ENCODE measurements around the gene DCBLD2. TPM values are rescaled to one million over a fixed set of nuclear protein-coding genes. Genes with fewer than 3 reads are reported as not detected.

DCBLD2 gene
- total and polyA plus RNA-seq, 2 donors (not counting 3 experiments of a cell fraction or from before 2014, with no cell fraction given) = 28.7 to 77.3 TPM

DNA sequence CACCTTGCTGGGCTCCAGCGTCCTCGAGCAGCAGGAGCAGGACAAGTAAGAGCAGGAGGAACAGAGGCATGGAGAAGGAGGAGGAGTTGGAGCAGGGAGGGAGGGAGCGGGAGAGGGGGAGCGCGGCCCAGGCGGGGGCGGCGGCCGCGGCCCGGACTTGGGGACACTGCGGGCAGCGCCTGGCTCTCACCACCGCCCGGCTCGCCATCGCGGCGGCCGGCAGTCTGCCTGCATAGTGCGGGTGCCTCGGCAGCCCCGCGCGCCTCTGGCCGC is 440 bp downstream of the DCBLD2 start:
- peak overlapping the region; percentile 77 to 93 (median 92) for H3K4me3 ChIP-seq (replicated peaks in 1 of 3; ENCODE audit: insufficient read depth in 1 of 3, low read depth in 1 of 3, low read length in 3 of 3)
- H3K9ac ChIP-seq (replicated peaks; ENCODE audit: extremely low read depth, insufficient read depth, low read length) = peak overlapping the region; percentile 95
- no peak for FAIRE-seq
- H2AFZ ChIP-seq (ENCODE audit: low read depth, low read length) = peak overlapping the region; percentile 66
- peak overlapping the region; percentile 88 for H3K27ac ChIP-seq (ENCODE audit: insufficient read depth, low read depth, low read length)
- intact Hi-C loops (cut with micrococcal nuclease) (loop anchor here (1.0 to 10.0 kb wide), 6 partner anchors 21 to 306 kb away; partner anchors contain the start of gene CPOX), dilution Hi-C loops (cut with MboI; ENCODE audit: extremely low pct_ligation_motif_present, low sequenced_read_pairs) (no loop called here)
- BruUV-seq (replicated peaks) = no TSS peak
- H3K4me2 ChIP-seq (ENCODE audit: insufficient read depth, low read length) = peak overlapping the region; percentile 80
- ChIA-PET POLR2A (interaction anchor here (1.1 to 1.6 kb wide), 4 partner anchors 7 to 85 kb away, joined by 4 to 9 read pairs (median 8); no protein-coding TSS in a partner anchor), CTCF (interaction anchor here (1.0 to 2.8 kb wide), 6 partner anchors 15 to 92 kb away, joined by 3 to 32 read pairs (median 3); no protein-coding TSS in a partner anchor)
- peaks cover 38% of the 10 kb centered on the region for H3K4me1 ChIP-seq (ENCODE audit: control insufficient read depth, extremely low read depth, insufficient read depth, low read length)
- TF ChIP-seq, protein P1, sequence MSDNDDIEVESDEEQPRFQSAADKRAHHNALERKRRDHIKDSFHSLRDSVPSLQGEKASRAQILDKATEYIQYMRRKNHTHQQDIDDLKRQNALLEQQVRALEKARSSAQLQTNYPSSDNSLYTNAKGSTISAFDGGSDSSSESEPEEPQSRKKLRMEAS (IDR thresholded peaks at IDR 0.05; ENCODE audit: insufficient read depth, insufficient read length) = no peak
- TF ChIP-seq EZH2 (IDR thresholded peaks at IDR 0.05; ENCODE audit: borderline replicate concordance, low read depth, low read length, severe bottlenecking) = no peak
- no peak for TF ChIP-seq FOS (IDR thresholded peaks at IDR 0.05; ENCODE audit: borderline replicate concordance, insufficient read depth, low read length)
- TF ChIP-seq, protein P2, sequence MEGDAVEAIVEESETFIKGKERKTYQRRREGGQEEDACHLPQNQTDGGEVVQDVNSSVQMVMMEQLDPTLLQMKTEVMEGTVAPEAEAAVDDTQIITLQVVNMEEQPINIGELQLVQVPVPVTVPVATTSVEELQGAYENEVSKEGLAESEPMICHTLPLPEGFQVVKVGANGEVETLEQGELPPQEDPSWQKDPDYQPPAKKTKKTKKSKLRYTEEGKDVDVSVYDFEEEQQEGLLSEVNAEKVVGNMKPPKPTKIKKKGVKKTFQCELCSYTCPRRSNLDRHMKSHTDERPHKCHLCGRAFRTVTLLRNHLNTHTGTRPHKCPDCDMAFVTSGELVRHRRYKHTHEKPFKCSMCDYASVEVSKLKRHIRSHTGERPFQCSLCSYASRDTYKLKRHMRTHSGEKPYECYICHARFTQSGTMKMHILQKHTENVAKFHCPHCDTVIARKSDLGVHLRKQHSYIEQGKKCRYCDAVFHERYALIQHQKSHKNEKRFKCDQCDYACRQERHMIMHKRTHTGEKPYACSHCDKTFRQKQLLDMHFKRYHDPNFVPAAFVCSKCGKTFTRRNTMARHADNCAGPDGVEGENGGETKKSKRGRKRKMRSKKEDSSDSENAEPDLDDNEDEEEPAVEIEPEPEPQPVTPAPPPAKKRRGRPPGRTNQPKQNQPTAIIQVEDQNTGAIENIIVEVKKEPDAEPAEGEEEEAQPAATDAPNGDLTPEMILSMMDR (IDR thresholded peaks at IDR 0.05; ENCODE audit: extremely low read depth in 1 of 2, insufficient read depth in 1 of 2, low read depth in 1 of 2, low read length in 2 of 2) = no peak
- no peak for TF ChIP-seq POLR2A (IDR thresholded peaks at IDR 0.05; ENCODE audit: low read depth, low read length)
- no peak for TF ChIP-seq JUN (IDR thresholded peaks at IDR 0.05; ENCODE audit: borderline replicate concordance, insufficient read depth, insufficient read length, low read depth)
- TF ChIP-seq MYC (IDR thresholded peaks at IDR 0.05; ENCODE audit: low read depth, low read length) = no peak
- no peak for TF ChIP-seq POLR2AphosphoS5 (IDR thresholded peaks at IDR 0.05; ENCODE audit: insufficient read depth, low read depth, low read length)
- TF ChIP-seq GATA2 (IDR thresholded peaks at IDR 0.05; ENCODE audit: insufficient read depth, insufficient read length, low read depth, low read length) = no peak
- no peaks in the 10 kb centered on the region for H3K36me3 ChIP-seq (ENCODE audit: control insufficient read depth in 2 of 2, extremely low read depth in 1 of 2, insufficient read depth in 2 of 2, low read length in 2 of 2)
- H3K9me3 ChIP-seq (replicated peaks; ENCODE audit: control insufficient read depth, insufficient read depth, low read length) = no peaks in the 10 kb centered on the region
- peak; percentile 70 for DNase-seq (ENCODE audit: low read depth, low spot score)
- no peaks in the 10 kb centered on the region for H4K20me1 ChIP-seq (replicated peaks; ENCODE audit: control insufficient read depth, extremely low read depth, insufficient read depth, low read length)
- H3K9me1 ChIP-seq (replicated peaks; ENCODE audit: control insufficient read depth, extremely low read depth, insufficient read depth, low read length) = no peaks in the 10 kb centered on the region
- no peaks in the 10 kb centered on the region for H3K27me3 ChIP-seq (ENCODE audit: control insufficient read depth in 2 of 2, insufficient read depth in 2 of 2, low read length in 2 of 2)
- H3K79me2 ChIP-seq (ENCODE audit: control insufficient read depth, insufficient read depth, low read length) = peaks cover 53% of the 10 kb centered on the region
